HepG2 (cell line): ENCODE results near the gene PKMYT1. TPM values are rescaled to one million over a fixed set of nuclear protein-coding genes. Genes with fewer than 3 reads are reported as not detected.

ENCODE experiments used
- ARID5B ChIP-seq: IDR thresholded peaks from 2 replicates; pipeline ENCODE4 v1.4.0; 2020; ENCODE audit warnings: mild to moderate bottlenecking, missing genetic modification reagents
- ATF1 ChIP-seq: IDR thresholded peaks from 2 replicates; pipeline ENCODE4 v1.6.1; 2016; ENCODE audit warnings: mild to moderate bottlenecking, control low read depth
- ATF5 ChIP-seq: sonication (generic); formaldehyde crosslinking; IDR thresholded peaks from 2 replicates; pipeline ENCODE4 v1.4.0; 2020; ENCODE audit warnings: mild to moderate bottlenecking, low read depth, missing genetic modification reagents
- FOXC1 ChIP-seq: sonication (generic); formaldehyde crosslinking; IDR thresholded peaks from 2 replicates; pipeline ENCODE4 v1.8.0; 2022; ENCODE audit warnings: mild to moderate bottlenecking, missing genetic modification reagents, borderline replicate concordance
- FOXP4 ChIP-seq: sonication (generic); formaldehyde crosslinking; IDR thresholded peaks from 2 replicates; pipeline ENCODE4 v1.4.0; 2020; ENCODE audit warnings: missing genetic modification reagents
- IRF2 ChIP-seq: IDR thresholded peaks from 2 replicates; pipeline ENCODE4 v1.6.1; 2018; ENCODE audit warnings: missing genetic modification reagents, missing compliant biosample characterization
- PCBP1 ChIP-seq: fragments of 200-400 bp; formaldehyde crosslinking; IDR thresholded peaks from 2 replicates; pipeline ENCODE4 v1.6.1; 2017; ENCODE audit warnings: mild to moderate bottlenecking, low read depth, low read length, borderline replicate concordance
- RARA ChIP-seq: IDR thresholded peaks from 2 replicates; pipeline ENCODE4 v1.6.1; 2016; ENCODE audit warnings: missing genetic modification reagents, missing compliant biosample characterization
- SMARCE1 ChIP-seq: fragments of 450-650 bp; IDR thresholded peaks from 2 replicates; pipeline ENCODE4 v1.6.1; 2017; ENCODE audit warnings: borderline replicate concordance
- SMC3 ChIP-seq: IDR thresholded peaks from 2 replicates; pipeline ENCODE4 v1.6.1; 2011; ENCODE audit warnings: low read length, improper control_type of control experiment
- SPEN ChIP-seq: sonication (generic); formaldehyde crosslinking; IDR thresholded peaks from 2 replicates; pipeline ENCODE4 v1.5.1; 2020; ENCODE audit warnings: low read depth, mild to moderate bottlenecking, missing genetic modification reagents
- THAP7 ChIP-seq: sonication (generic); formaldehyde crosslinking; IDR thresholded peaks from 2 replicates; pipeline ENCODE4 v1.8.1; 2023; ENCODE audit warnings: mild to moderate bottlenecking, missing genetic modification reagents
- TOPORS ChIP-seq: sonication (generic); formaldehyde crosslinking; IDR thresholded peaks from 2 replicates; pipeline ENCODE4 v1.8.0; 2023; ENCODE audit warnings: mild to moderate bottlenecking, missing genetic modification reagents
- TP53 ChIP-seq: sonication (generic); formaldehyde crosslinking; conservative IDR thresholded peaks from 2 replicates; pipeline ENCODE4 v1.4.0; 2020; ENCODE audit warnings: missing genetic modification reagents
- XRCC5 ChIP-seq: fragments of 200-400 bp; formaldehyde crosslinking; optimal IDR thresholded peaks from 2 replicates; pipeline ENCODE3; 2017; ENCODE audit warnings: mild to moderate bottlenecking, low read length
- ZFY ChIP-seq: sonication (generic); formaldehyde crosslinking; IDR thresholded peaks from 2 replicates; pipeline ENCODE4 v1.4.0; 2020; ENCODE audit warnings: missing genetic modification reagents
- ZNF138 ChIP-seq: sonication (generic); formaldehyde crosslinking; IDR thresholded peaks from 2 replicates; pipeline ENCODE4 v1.5.0; 2020; ENCODE audit warnings: mild to moderate bottlenecking, low read depth, missing genetic modification reagents
- ZNF292 ChIP-seq: sonication (generic); formaldehyde crosslinking; IDR thresholded peaks from 2 replicates; pipeline ENCODE4 v1.8.1; 2022; ENCODE audit warnings: mild to moderate bottlenecking, low read depth, missing genetic modification reagents, borderline replicate concordance
- ZNF737 ChIP-seq: sonication (generic); formaldehyde crosslinking; IDR thresholded peaks from 2 replicates; pipeline ENCODE4 v1.5.0; 2020; ENCODE audit warnings: missing genetic modification reagents, mild to moderate bottlenecking, borderline replicate concordance
- ZSCAN25 ChIP-seq: sonication (generic); formaldehyde crosslinking; IDR thresholded peaks from 2 replicates; pipeline ENCODE4 v1.8.0; 2022; ENCODE audit warnings: mild to moderate bottlenecking, missing genetic modification reagents
- polyA plus RNA-seq, 8 experiments: library from polyadenylated mRNA; depleted of rRNA in 3 of 8; stranded (reverse) in 7 of 8; unstranded in 1 of 8; fragments of >200 nt; fragmentation: Illumina TruSeq in 4 of 8; extraction: Trizol in 4 of 8; gene quantifications; 2 replicates each; pipeline versions ENCODE4 v1.2.1 to v1.2.3, GENCODE V29; 2011 to 2016; ENCODE audit warnings: low read depth in 4 of 8, missing spikeins in 1 of 8, mixed read lengths in 1 of 8; ENCODE audit not compliant: insufficient read depth in 1 of 8
- total RNA-seq, 5 experiments: library from RNA; depleted of rRNA; stranded (reverse); fragments of >200 nt; fragmentation: Illumina TruSeq; extraction: Trizol; gene quantifications; 2 replicates each; pipeline ENCODE4 v1.2.3, GENCODE V29; 2016; ENCODE audit warnings: low read depth in 1 of 5

The PKMYT1 gene
- total and polyA plus RNA-seq, 2 of the 13 experiments (the other 11 are each of a cell fraction or from before 2014, with no cell fraction given): 7.0 to 27.8 TPM

GRCh38 chr16:2927010-2927646 lies 53.1 kb downstream of the PKMYT1 start (continued):
- TF ChIP-seq SPEN (CRISPR knock-in tag) (no peak), ATF1 (CRISPR knock-in tag) (0 out of 2 replicates have a peak, but pooled peaks have one; percentile 17), XRCC5 (peak; percentile 72), RARA (no peak), ZNF737 (CRISPR knock-in tag) (no peak), ATF5 (no peak), PCBP1 (no peak), TOPORS (no peak), ZNF292 (CRISPR knock-in tag) (no peak), FOXP4 (CRISPR knock-in tag) (peak; percentile 24; the same call in 1 of the 2 replicates), ZSCAN25 (CRISPR knock-in tag) (no peak), ZFY (CRISPR knock-in tag) (peak; percentile 36; the same call in 1 of the 2 replicates), IRF2 (CRISPR knock-in tag) (0 out of 2 replicates have a peak, but pooled peaks have one; percentile 29), ARID5B (CRISPR knock-in tag) (0 out of 2 replicates have a peak, but pooled peaks have one; percentile 21), SMC3 (peak; percentile 72), FOXC1 (CRISPR knock-in tag) (no peak), SMARCE1 (no peak), THAP7 (CRISPR knock-in tag) (no peak), ZNF138 (CRISPR knock-in tag) (no peak), TP53 (CRISPR knock-in tag) (no peak)
